Spleen (tissue), 11 donors: Measurements from ENCODE around the gene SNAPC5. TPM values are rescaled to one million over a fixed set of nuclear protein-coding genes. Genes with fewer than 3 reads are reported as not detected.

Source experiments
- DNase-seq: peaks from one replicate; pipeline ENCODE4 v3.0.0-alpha.2; 2020
- H3K27ac ChIP-seq, 8 donors: fragments of 200-600 bp; sonication (generic) in 7 of 8; 1 replicate in 4 of 8; 2 replicates in 4 of 8; pipeline versions ENCODE4 v1.5.0 to v1.8.0; 2016 to 2021; ENCODE audit warnings: inconsistent platforms in 4 of 8, mild to moderate bottlenecking in 4 of 8, moderate library complexity in 1 of 8
- H3K27me3 ChIP-seq, 7 donors: fragments of 200-600 bp; sonication (generic) in 6 of 7; replicated peaks in 1 of 7; 1 replicate in 4 of 7; 2 replicates in 3 of 7; pipeline versions ENCODE4 v1.5.0 to v1.8.0; 2016 to 2021; ENCODE audit warnings: inconsistent platforms in 3 of 7, mild to moderate bottlenecking in 1 of 7
- H3K36me3 ChIP-seq, 6 donors: fragments of 200-600 bp; sonication (generic) in 5 of 6; 1 replicate in 4 of 6; 2 replicates in 2 of 6; pipeline versions ENCODE4 v1.5.0 to v1.8.0; 2016 to 2021; ENCODE audit warnings: inconsistent platforms in 2 of 6
- H3K4me1 ChIP-seq, 6 donors: fragments of 200-600 bp; sonication (generic) in 5 of 6; 1 replicate in 3 of 6; 2 replicates in 3 of 6; pipeline versions ENCODE4 v1.5.0 to v1.8.0; 2016 to 2021; ENCODE audit warnings: inconsistent platforms in 3 of 6
- H3K4me3 ChIP-seq, 8 donors: fragments of 200-600 bp; sonication (generic) in 7 of 8; 1 replicate in 4 of 8; 2 replicates in 4 of 8; pipeline versions ENCODE4 v1.5.0 to v1.8.0; 2016 to 2021; ENCODE audit warnings: inconsistent platforms in 4 of 8, mild to moderate bottlenecking in 4 of 8, moderate library complexity in 2 of 8
- H3K9me3 ChIP-seq, 8 donors: fragments of 200-600 bp; sonication (generic) in 7 of 8; 1 replicate in 4 of 8; 2 replicates in 4 of 8; pipeline versions ENCODE4 v1.5.0 to v1.8.0; 2016 to 2021; ENCODE audit warnings: inconsistent platforms in 4 of 8
- CTCF ChIP-seq, 11 experiments: fragments of 200-600 bp in 7 of 11; fragments of 450-650 bp in 4 of 11; sonication (generic) in 4 of 11; IDR thresholded peaks in 8 of 11; conservative IDR thresholded peaks in 3 of 11; 1 replicate in 7 of 11; 2 replicates in 4 of 11; pipeline versions ENCODE4 v1.4.0 to v1.8.0; 2016 to 2021; ENCODE audit warnings: antibody characterized with exemption in 11 of 11, inconsistent platforms in 4 of 11, mild to moderate bottlenecking in 1 of 11
- POLR2A ChIP-seq, 3 donors: fragments of 450-650 bp; IDR thresholded peaks; one replicate each; pipeline ENCODE4 v1.5.1; 2017; ENCODE audit warnings: antibody characterized with exemption in 3 of 3, mild to moderate bottlenecking in 1 of 3
- POLR2AphosphoS5 ChIP-seq, 3 donors: sonication (generic); formaldehyde crosslinking; IDR thresholded peaks; one replicate each; pipeline ENCODE4 v1.5.1; 2017; ENCODE audit warnings: antibody characterized with exemption in 3 of 3
- WGBS, 5 donors: extraction: QIAGEN DNeasy Blood & Tissue Kit in 3 of 5; methylation state at CpG; one replicate each; pipeline versions ENCODE4 v1.1.5 to v1.1.7; 2013 to 2018; 5-methylcytosine and 5-hydroxymethylcytosine counted together
- intact Hi-C: fragments of 100-400 bp; cut with DNase I; formaldehyde crosslinking; loops from one replicate; pipeline ENCODE4 v1.15.0; 2023; ENCODE audit warnings: low total_unique reads
- microRNA-seq, 3 donors: library from miRNA; unstranded; fragments of <30 nt; microRNA quantifications; one replicate each; pipeline versions ENCODE4 to v1.1.0, GENCODE V29; 2019 to 2020
- polyA plus RNA-seq, 3 donors: library from polyadenylated mRNA; stranded (reverse); fragments of 200-250 nt; gene quantifications; one replicate each; pipeline ENCODE4 v1.2.1, GENCODE V29; 2013
- small RNA-seq, 4 donors: library from RNA; depleted of rRNA; stranded (forward); fragments of <200 nt; gene quantifications; one replicate each; pipeline ENCODE3, GENCODE V24; 2016
- total RNA-seq, 7 donors: library from RNA; depleted of rRNA in 3 of 7; stranded (reverse); fragments of >200 nt in 3 of 7; fragmentation: NEBNext Ultra II Directional in 4 of 7; extraction: Animal tissue kit (Norgen Biotek cat#: 25700) in 4 of 7; gene quantifications; one replicate each; pipeline versions ENCODE4 v1.1.0 to v1.2.1, GENCODE V29; 2016 to 2021
- donor health status: healthy with polysubstance abuse.
- donor health status: DM: no; HTN: no; CAD: no; lungs with moderate emphysema.
- donor health status: DM: no; HTN: no; CAD: no.
- donor health status: Bipolar disorder and iron deficiency.
- donor health status: healthy.
- donor health status: DM: no; HTN: no; CAD: no.
- donor health status: DM: yes; HTN: yes; CAD: no.

Gene SNAPC5
- total and polyA plus RNA-seq, 10 donors: 20.0 to 46.8 (median 26.5) TPM

GRCh38 chr15:66454143-66454542 lies 43.4 kb downstream of the SNAPC5 start:
- intact Hi-C loops: no loop called here
- WGBS, 5 donors: 81 to 91% (median 86%) methylated on average over 2 of the region's 2 CpGs
- Histone ChIP-seq H3K27me3 (no peaks in the 10 kb centered on the region), H3K27ac (peak overlapping the region in 1 of 8 donors; percentile 26), H3K4me3 (no peak overlapping the region), H3K9me3 (no peaks in the 10 kb centered on the region), H3K36me3 (peaks cover 0 to 50% (median 0%) of the 10 kb centered on the region in 6 donors), H3K4me1 (no peaks in the 10 kb centered on the region)
- no peak for DNase-seq
- no peak for TF ChIP-seq POLR2AphosphoS5 (IDR thresholded peaks at IDR 0.05)
- TF ChIP-seq POLR2A (IDR thresholded peaks at IDR 0.05): no peak
- no peak for TF ChIP-seq CTCF (IDR thresholded peaks at IDR 0.05 in 8 of 11, conservative IDR thresholded peaks at IDR 0.05 in 3 of 11)

GRCh38 chr15:66452971-66453580 lies 44.5 kb downstream of the SNAPC5 start:
- no peaks in the 10 kb centered on the region for H3K4me1 ChIP-seq
- H3K27ac ChIP-seq: peak overlapping the region in 1 of 8 donors; percentile 26
- H3K9me3 ChIP-seq: no peaks in the 10 kb centered on the region
- peaks cover 0 to 49% (median 0%) of the 10 kb centered on the region in 6 donors for H3K36me3 ChIP-seq
- H3K4me3 ChIP-seq: no peak overlapping the region
- no peaks in the 10 kb centered on the region for H3K27me3 ChIP-seq
- intact Hi-C loops: no loop called here
- no peak for DNase-seq
- 87 to 100% (median 100%) methylated on average over 1 of the region's 1 CpG for WGBS, 5 donors
- TF ChIP-seq CTCF (IDR thresholded peaks at IDR 0.05 in 8 of 11, conservative IDR thresholded peaks at IDR 0.05 in 3 of 11): no peak
- TF ChIP-seq POLR2AphosphoS5 (IDR thresholded peaks at IDR 0.05): no peak
- TF ChIP-seq POLR2A (IDR thresholded peaks at IDR 0.05): no peak

- no peak for DNase-seq
- no peak overlapping the region for H3K27ac ChIP-seq
- no peaks in the 10 kb centered on the region for H3K27me3 ChIP-seq
- 92 to 97% (median 96%) methylated on average over 4 of the region's 4 CpGs for WGBS, 5 donors
- H3K4me3 ChIP-seq: no peak overlapping the region
- TF ChIP-seq POLR2AphosphoS5 (IDR thresholded peaks at IDR 0.05) (no peak), CTCF (IDR thresholded peaks at IDR 0.05 in 8 of 11, conservative IDR thresholded peaks at IDR 0.05 in 3 of 11) (no peak), POLR2A (IDR thresholded peaks at IDR 0.05) (no peak)
- no peaks in the 10 kb centered on the region for H3K4me1 ChIP-seq
- H3K9me3 ChIP-seq: no peaks in the 10 kb centered on the region
- H3K36me3 ChIP-seq: peaks cover 0 to 56% (median 0%) of the 10 kb centered on the region in 6 donors
- intact Hi-C loops: no loop called here
Measured at GRCh38 chr15:66452420-66452819, 45.1 kb downstream of the SNAPC5 start.

Small RNA genes lying within 50 kb of the gene (microRNA-seq; reads per million reads assigned to microRNA genes)
- 0 to 1.1 (median 0.36) reads per million in 3 donors for gene MIR4512

Small RNA genes lying within 50 kb of the gene (small RNA-seq; reads per million reads assigned to genes)
- gene MIR4512 (0 reads per million in 4 donors), gene RF01159 (0 reads per million in 4 donors), gene SNORD16 (0 reads per million in 4 donors), gene SNORD18A (0 reads per million in 4 donors), gene SNORD18B (0 reads per million in 4 donors), gene SNORD18C (0 reads per million in 4 donors)

Other genes starting within 250 kb of the SNAPC5 start
- gene MEGF11, start 244.0 kb downstream of the SNAPC5 start, total RNA-seq: under 1 TPM in 4 of 7 donors, not detected in 3; 0.14 to 0.61 (median 0.39) TPM
- under 1 TPM in 2 of 3 donors, not detected in 1; 0.02 to 0.03 TPM for gene MEGF11, start 244.0 kb downstream of the SNAPC5 start, polyA plus RNA-seq
- 10 to 100 TPM; 23.1 to 30.7 (median 28.1) TPM for gene DIS3L, start 204.2 kb downstream of the SNAPC5 start, total RNA-seq
- 10 to 100 TPM in 2 of 3 donors, 1 to 10 TPM in 1; 8.8 to 13.1 (median 10.7) TPM for gene DIS3L, start 204.2 kb downstream of the SNAPC5 start, polyA plus RNA-seq
- gene TIPIN, start 141.1 kb downstream of the SNAPC5 start, total RNA-seq: 1 to 10 TPM; 5.2 to 9.4 (median 7.7) TPM
- gene TIPIN, start 141.1 kb downstream of the SNAPC5 start, polyA plus RNA-seq: 1 to 10 TPM; 2.7 to 4.9 (median 4.8) TPM
- 10 to 100 TPM; 36.3 to 56.9 (median 47.4) TPM for gene MAP2K1, start 110.8 kb downstream of the SNAPC5 start, total RNA-seq
- gene MAP2K1, start 110.8 kb downstream of the SNAPC5 start, polyA plus RNA-seq: 10 to 100 TPM; 20.2 to 34.1 (median 30.1) TPM
- 1,000 to 10,000 TPM; 1,508 to 3,988 (median 2,104) TPM for gene RPL4, start 7.1 kb upstream of the SNAPC5 start, total RNA-seq
- gene RPL4, start 7.1 kb upstream of the SNAPC5 start, polyA plus RNA-seq: 1,000 to 10,000 TPM; 3,203 to 4,384 (median 4,018) TPM
- gene ZWILCH, start 7.6 kb upstream of the SNAPC5 start, total RNA-seq: 10 to 100 TPM in 1 of 7 donors, 1 to 10 TPM in 6; 5.6 to 12.8 (median 9.0) TPM
- gene ZWILCH, start 7.6 kb upstream of the SNAPC5 start, polyA plus RNA-seq: 1 to 10 TPM; 3.6 to 5.0 (median 4.2) TPM
- gene LCTL, start 68.2 kb upstream of the SNAPC5 start, total RNA-seq: not detected
- gene LCTL, start 68.2 kb upstream of the SNAPC5 start, polyA plus RNA-seq: not detected
- gene SMAD6, start 204.5 kb upstream of the SNAPC5 start, total RNA-seq: 10 to 100 TPM in 2 of 7 donors, 1 to 10 TPM in 5; 3.6 to 14.0 (median 6.9) TPM
- gene SMAD6, start 204.5 kb upstream of the SNAPC5 start, polyA plus RNA-seq: 1 to 10 TPM in 2 of 3 donors, under 1 TPM in 1; 0.72 to 3.5 (median 3.4) TPM